Keratinocyte (primary cell): ENCODE results near the gene EGLN3. TPM values are rescaled to one million over a fixed set of nuclear protein-coding genes. Genes with fewer than 3 reads are reported as not detected.

Experiments used
- DNase-seq: peaks from one replicate; pipeline ENCODE4 v3.0.0-alpha.2; 2011; ENCODE audit warnings: low read depth, missing footprints, low spot score
- FAIRE-seq: peaks from 2 replicates; lab custom pipeline; 2011; peaks lifted over from hg19 to GRCh38; lab: Jason Lieb, UNC
- H2AFZ ChIP-seq: 2 replicates; pipeline ENCODE4 v1.6.0; 2012; ENCODE audit warnings: low read length, control low read depth, inconsistent platforms; ENCODE audit not compliant: control insufficient read depth
- H3K27ac ChIP-seq: 2 replicates; pipeline ENCODE4 v1.5.1; 2011; ENCODE audit warnings: low read length; ENCODE audit not compliant: control insufficient read depth, insufficient read depth
- H3K27me3 ChIP-seq: 3 replicates; pipeline ENCODE4 v1.6.0; 2011; ENCODE audit warnings: low read length; ENCODE audit not compliant: control insufficient read depth, insufficient read depth; ENCODE audit errors: extremely low read depth
- H3K36me3 ChIP-seq, 2 experiments: 2 replicates in 1 of 2; 3 replicates in 1 of 2; pipeline ENCODE4 v1.5.1; 2011; ENCODE audit warnings: low read length in 2 of 2, mild to moderate bottlenecking in 1 of 2; ENCODE audit not compliant: control insufficient read depth in 2 of 2, insufficient read depth in 2 of 2; ENCODE audit errors: extremely low read depth in 1 of 2
- H3K4me1 ChIP-seq: 3 replicates; pipeline ENCODE4 v1.5.1; 2011; ENCODE audit warnings: low read length; ENCODE audit not compliant: control insufficient read depth, insufficient read depth; ENCODE audit errors: extremely low read depth
- H3K4me2 ChIP-seq: 3 replicates; pipeline ENCODE4 v1.6.0; 2011; ENCODE audit warnings: low read depth, low read length; ENCODE audit not compliant: control insufficient read depth, insufficient read depth; ENCODE audit errors: extremely low read depth
- H3K4me3 ChIP-seq, 3 experiments: fragments of 200-600 bp in 1 of 3; sonication (generic) in 1 of 3; 2 replicates in 2 of 3; 3 replicates in 1 of 3; pipeline ENCODE4 v1.5.1; 2011 to 2016; ENCODE audit warnings: low read length in 3 of 3, mild to moderate bottlenecking in 3 of 3, control low read depth in 2 of 3, inconsistent platforms in 1 of 3, low read depth in 1 of 3, mixed read lengths in 1 of 3, mixed run types in 1 of 3, moderate library complexity in 1 of 3; ENCODE audit not compliant: control insufficient read depth in 2 of 3, insufficient read depth in 2 of 3; ENCODE audit errors: extremely low read depth in 1 of 3
- H3K79me2 ChIP-seq: 2 replicates; pipeline ENCODE4 v1.6.0; 2012; ENCODE audit warnings: low read length; ENCODE audit not compliant: control insufficient read depth, insufficient read depth
- H3K9ac ChIP-seq: 3 replicates; pipeline ENCODE4 v1.6.0; 2011; ENCODE audit warnings: low read length; ENCODE audit not compliant: control insufficient read depth, insufficient read depth; ENCODE audit errors: extremely low read depth
- H3K9me1 ChIP-seq: 3 replicates; pipeline ENCODE4 v1.6.0; 2011; ENCODE audit warnings: low read length; ENCODE audit not compliant: control insufficient read depth, insufficient read depth; ENCODE audit errors: extremely low read depth
- H3K9me3 ChIP-seq: 2 replicates; pipeline ENCODE4 v1.5.1; 2012; ENCODE audit warnings: low read depth, low read length; ENCODE audit not compliant: control insufficient read depth
- H4K20me1 ChIP-seq: 3 replicates; pipeline ENCODE4 v1.6.0; 2011; ENCODE audit warnings: low read length; ENCODE audit not compliant: control insufficient read depth, insufficient read depth; ENCODE audit errors: extremely low read depth
- EZH2 ChIP-seq: IDR thresholded peaks from one replicate; pipeline ENCODE4 v1.6.1; 2012; ENCODE audit warnings: inconsistent platforms, mild to moderate bottlenecking, low read length, moderate library complexity
- dilution Hi-C: fragments of 300-500 bp; cut with MboI; formaldehyde crosslinking; loops from one replicate; pipeline ENCODE4 v1.7.0; 2020; ENCODE audit warnings: low sequenced_read_pairs; ENCODE audit not compliant: extremely low pct_ligation_motif_present
- polyA plus RNA-seq, 5 experiments: library from polyadenylated mRNA; depleted of rRNA in 3 of 5; stranded (reverse) in 3 of 5; stranded (forward) in 1 of 5; unstranded in 1 of 5; fragments of >200 nt; gene quantifications; 1 replicate in 1 of 5; 2 replicates in 3 of 5; 3 replicates in 1 of 5; pipeline versions ENCODE4 v1.2.1 to v1.2.3, GENCODE V29; 2011 to 2012; ENCODE audit warnings: missing spikeins in 2 of 5, low read depth in 1 of 5, low replicate concordance in 1 of 5
- TF ChIP-seq, protein P1 (sequence below), 3 experiments: IDR thresholded peaks in 1 of 3; conservative IDR thresholded peaks in 1 of 3; optimal IDR thresholded peaks in 1 of 3; 2 replicates in 2 of 3; 3 replicates in 1 of 3; pipeline versions ENCODE3 to v1.5.1; 2011; ENCODE audit warnings: low read length in 3 of 3, mild to moderate bottlenecking in 3 of 3, moderate library complexity in 2 of 3, control low read depth in 1 of 3, inconsistent platforms in 1 of 3; ENCODE audit not compliant: insufficient read depth in 2 of 3; ENCODE audit errors: extremely low read depth in 1 of 3

The EGLN3 gene
- polyA plus RNA-seq, 1 donor (not counting 4 experiments of a cell fraction or from before 2014, with no cell fraction given): 9.3 TPM

DNA sequence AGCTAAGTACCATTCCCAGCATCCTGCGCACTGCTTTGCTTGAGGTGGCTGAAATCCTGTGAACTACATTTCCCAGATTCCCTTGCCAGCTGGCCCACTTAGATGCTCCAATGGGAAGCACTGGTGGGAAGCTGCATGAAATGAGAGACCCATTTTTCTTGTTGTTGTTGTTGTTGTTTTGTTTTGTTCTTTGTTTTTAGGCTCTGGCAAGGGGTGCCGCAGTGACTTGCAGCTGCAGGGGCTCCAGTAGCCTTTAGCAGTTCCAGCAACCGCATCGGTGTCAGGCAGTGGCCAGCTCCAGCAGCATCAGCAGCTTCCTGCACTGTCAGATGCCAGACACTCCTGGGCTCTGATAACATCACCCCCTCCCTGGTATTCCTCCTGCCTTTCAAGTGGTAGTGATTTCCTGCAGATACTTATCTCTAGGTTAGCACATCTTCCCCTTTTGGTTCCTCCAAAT lies 8.8 kb upstream of the EGLN3 start:
- H3K36me3 ChIP-seq: no peaks in the 10 kb centered on the region
- dilution Hi-C loops: no loop called here
- H3K79me2 ChIP-seq: no peaks in the 10 kb centered on the region

DNA sequence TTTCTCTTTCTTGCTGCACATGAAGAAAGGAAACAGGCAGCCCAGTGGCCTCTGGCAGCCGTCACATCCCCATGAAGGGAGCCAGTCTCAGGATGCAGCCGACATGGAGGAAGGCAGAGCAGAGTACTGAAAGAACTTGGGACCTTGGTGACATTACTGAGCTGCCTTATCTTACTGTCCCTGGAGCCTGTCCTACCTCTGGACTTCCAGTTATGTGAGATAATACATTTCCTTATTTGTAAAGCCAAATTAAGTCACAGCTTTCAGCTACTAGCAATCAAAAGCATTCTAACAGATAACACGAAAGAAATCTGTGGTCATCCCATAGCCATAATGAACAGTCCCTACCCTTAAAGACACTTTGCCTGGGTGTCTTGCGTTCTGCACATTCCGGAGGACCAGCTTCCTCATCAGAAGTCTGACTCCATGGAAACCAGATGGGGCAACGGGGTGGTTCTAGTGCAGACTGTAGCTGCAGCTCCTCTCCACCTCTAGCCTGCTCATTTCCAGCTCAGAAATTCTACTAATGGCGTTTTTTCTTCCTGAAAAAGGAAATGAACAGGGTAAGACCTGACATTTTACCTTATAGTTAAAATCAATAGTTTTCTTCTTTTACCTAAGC lies 7.8 kb upstream of the EGLN3 start:
- dilution Hi-C loops: no loop called here

More for the DNA sequence above, 8.8 kb upstream of the EGLN3 start:
- no peak for FAIRE-seq
- Histone ChIP-seq H4K20me1 (no peaks in the 10 kb centered on the region), H3K4me2 (no peak overlapping the region), H3K9me1 (no peaks in the 10 kb centered on the region), H2AFZ (no peak overlapping the region), H3K4me3 (no peak overlapping the region), H3K9me3 (no peaks in the 10 kb centered on the region), H3K27ac (no peak overlapping the region), H3K4me1 (no peaks in the 10 kb centered on the region), H3K27me3 (no peaks in the 10 kb centered on the region), H3K9ac (no peak overlapping the region)
- TF ChIP-seq, protein P1, sequence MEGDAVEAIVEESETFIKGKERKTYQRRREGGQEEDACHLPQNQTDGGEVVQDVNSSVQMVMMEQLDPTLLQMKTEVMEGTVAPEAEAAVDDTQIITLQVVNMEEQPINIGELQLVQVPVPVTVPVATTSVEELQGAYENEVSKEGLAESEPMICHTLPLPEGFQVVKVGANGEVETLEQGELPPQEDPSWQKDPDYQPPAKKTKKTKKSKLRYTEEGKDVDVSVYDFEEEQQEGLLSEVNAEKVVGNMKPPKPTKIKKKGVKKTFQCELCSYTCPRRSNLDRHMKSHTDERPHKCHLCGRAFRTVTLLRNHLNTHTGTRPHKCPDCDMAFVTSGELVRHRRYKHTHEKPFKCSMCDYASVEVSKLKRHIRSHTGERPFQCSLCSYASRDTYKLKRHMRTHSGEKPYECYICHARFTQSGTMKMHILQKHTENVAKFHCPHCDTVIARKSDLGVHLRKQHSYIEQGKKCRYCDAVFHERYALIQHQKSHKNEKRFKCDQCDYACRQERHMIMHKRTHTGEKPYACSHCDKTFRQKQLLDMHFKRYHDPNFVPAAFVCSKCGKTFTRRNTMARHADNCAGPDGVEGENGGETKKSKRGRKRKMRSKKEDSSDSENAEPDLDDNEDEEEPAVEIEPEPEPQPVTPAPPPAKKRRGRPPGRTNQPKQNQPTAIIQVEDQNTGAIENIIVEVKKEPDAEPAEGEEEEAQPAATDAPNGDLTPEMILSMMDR (optimal IDR thresholded peaks at IDR 0.05 in 1 of 3, IDR thresholded peaks at IDR 0.05 in 1 of 3, conservative IDR thresholded peaks at IDR 0.05 in 1 of 3; ENCODE audit: extremely low read depth in 1 of 3, insufficient read depth in 2 of 3, low read length in 3 of 3): no peak
- TF ChIP-seq EZH2: no peak
- no peak for DNase-seq

More for the DNA sequence above, 7.8 kb upstream of the EGLN3 start:
- DNase-seq: no peak
- Histone ChIP-seq H3K27me3 (no peaks in the 10 kb centered on the region), H3K4me1 (no peaks in the 10 kb centered on the region), H3K9me1 (no peaks in the 10 kb centered on the region), H3K9ac (no peak overlapping the region), H3K4me3 (no peak overlapping the region), H3K4me2 (no peak overlapping the region), H3K36me3 (no peaks in the 10 kb centered on the region), H3K79me2 (no peaks in the 10 kb centered on the region), H4K20me1 (no peaks in the 10 kb centered on the region), H2AFZ (no peak overlapping the region), H3K9me3 (no peaks in the 10 kb centered on the region), H3K27ac (no peak overlapping the region)
- no peak for FAIRE-seq
- no peak for TF ChIP-seq EZH2
- TF ChIP-seq, protein P1 (optimal IDR thresholded peaks at IDR 0.05 in 1 of 3, IDR thresholded peaks at IDR 0.05 in 1 of 3, conservative IDR thresholded peaks at IDR 0.05 in 1 of 3; ENCODE audit: extremely low read depth in 1 of 3, insufficient read depth in 2 of 3, low read length in 3 of 3): no peak
